22Rv1 (cell line): ENCODE data around the gene SLC22A31.

Source experiments
- H3K27ac ChIP-seq: fragments of 450-650 bp; 2 replicates; pipeline ENCODE4 v1.5.1; 2017
- ZFX ChIP-seq: fragments of 450-650 bp; IDR thresholded peaks from 2 replicates; pipeline ENCODE4 v1.6.1; 2017; ENCODE audit warnings: antibody characterized with exemption, borderline replicate concordance
- TF ChIP-seq, protein P1 (sequence below): fragments of 450-650 bp; IDR thresholded peaks from 2 replicates; pipeline ENCODE4 v1.5.1; 2017; ENCODE audit warnings: mild to moderate bottlenecking

SLC22A31 gene

DNA sequence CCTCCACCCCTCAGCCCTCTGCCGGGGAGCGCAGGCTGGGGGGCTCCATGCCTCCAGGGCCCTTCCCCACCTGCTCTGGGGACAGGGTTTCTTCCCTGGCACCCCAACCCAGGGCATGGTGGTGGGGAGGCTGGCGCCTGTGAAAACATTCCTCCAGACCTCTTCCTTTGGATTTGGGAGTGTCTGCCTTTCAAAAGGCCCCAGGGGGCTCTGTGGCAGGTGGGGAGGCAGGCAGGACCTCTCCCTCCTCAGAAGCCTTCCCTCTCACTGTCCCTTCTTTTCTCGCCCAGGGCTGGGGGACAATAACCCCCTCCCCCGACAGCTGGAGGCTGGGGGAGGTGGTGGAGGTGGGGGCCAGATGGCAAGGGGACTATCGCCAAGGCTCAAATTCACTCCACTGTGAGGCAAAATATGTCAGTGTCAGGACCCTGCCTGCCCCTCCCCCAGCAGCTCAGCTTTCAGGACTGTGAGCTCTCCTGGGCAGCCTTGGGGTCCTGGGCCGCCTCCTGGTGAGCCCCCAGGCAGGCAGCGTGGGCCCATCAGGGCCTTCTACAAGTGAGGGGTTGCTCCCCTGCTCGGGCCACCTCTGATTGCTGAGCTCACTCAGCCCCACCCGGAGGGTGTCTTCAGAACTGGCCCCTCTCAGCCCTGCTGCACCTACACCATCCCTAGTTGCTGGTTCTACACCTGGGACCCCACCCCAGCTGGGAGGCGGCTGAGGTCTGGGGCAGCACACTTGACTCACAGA lies 27.0 kb downstream of the SLC22A31 start:
- no peak overlapping the region for H3K27ac ChIP-seq
- TF ChIP-seq, protein P1, sequence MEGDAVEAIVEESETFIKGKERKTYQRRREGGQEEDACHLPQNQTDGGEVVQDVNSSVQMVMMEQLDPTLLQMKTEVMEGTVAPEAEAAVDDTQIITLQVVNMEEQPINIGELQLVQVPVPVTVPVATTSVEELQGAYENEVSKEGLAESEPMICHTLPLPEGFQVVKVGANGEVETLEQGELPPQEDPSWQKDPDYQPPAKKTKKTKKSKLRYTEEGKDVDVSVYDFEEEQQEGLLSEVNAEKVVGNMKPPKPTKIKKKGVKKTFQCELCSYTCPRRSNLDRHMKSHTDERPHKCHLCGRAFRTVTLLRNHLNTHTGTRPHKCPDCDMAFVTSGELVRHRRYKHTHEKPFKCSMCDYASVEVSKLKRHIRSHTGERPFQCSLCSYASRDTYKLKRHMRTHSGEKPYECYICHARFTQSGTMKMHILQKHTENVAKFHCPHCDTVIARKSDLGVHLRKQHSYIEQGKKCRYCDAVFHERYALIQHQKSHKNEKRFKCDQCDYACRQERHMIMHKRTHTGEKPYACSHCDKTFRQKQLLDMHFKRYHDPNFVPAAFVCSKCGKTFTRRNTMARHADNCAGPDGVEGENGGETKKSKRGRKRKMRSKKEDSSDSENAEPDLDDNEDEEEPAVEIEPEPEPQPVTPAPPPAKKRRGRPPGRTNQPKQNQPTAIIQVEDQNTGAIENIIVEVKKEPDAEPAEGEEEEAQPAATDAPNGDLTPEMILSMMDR: no peak
- no peak for TF ChIP-seq ZFX

DNA sequence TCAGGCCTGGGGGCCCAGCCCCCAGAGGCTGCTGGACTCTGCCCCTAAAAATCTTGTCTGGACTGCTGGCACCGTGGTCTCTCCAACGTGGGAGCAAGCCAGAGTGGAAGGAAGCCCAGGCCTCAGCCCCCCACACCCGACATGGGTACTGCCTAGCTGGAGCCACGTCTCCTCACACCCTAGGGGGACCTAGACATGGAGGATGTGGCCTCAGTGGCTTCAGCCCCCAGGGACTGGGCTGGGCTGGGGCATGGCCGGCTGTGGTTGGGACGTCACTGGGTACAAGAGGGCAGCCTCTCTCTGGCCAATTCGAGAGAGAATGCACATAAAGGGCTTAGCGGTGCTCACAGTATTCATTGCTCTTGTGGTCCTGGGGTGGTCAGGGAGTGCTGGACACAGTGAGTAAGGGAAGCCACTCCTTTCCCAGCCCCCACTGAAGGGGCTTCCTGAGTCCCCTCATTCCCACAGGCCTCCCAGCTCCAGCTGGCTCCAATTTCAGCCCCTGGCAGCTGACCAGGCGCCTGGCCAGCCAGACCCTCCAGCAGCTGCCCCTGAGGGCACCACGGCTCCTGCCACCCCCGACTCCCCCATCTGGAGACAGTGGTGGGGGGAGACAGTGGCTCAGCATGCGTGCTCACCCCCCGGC lies 27.7 kb downstream of the SLC22A31 start:
- H3K27ac ChIP-seq: no peak overlapping the region
- TF ChIP-seq, protein P1: no peak
- no peak for TF ChIP-seq ZFX

DNA sequence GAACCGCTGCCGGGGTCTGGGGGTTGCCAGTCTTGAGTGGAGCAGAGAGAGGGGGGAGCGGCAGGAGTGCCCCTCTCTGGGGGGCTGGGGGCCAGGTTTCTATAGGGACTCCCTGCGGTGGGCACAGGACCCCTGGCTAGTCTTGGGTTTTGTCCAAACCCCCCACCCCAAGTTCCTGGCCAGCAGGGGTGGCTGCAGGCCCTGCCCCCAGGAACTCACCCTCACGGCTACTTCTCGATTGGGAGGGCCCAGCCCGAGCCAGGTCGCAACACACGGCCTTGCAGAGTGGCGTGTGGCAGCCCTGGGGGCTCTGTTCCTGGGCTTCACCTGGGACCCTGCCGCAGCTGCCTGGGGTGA lies 28.2 kb downstream of the SLC22A31 start:
- TF ChIP-seq ZFX: no peak
- TF ChIP-seq, protein P1: no peak
- H3K27ac ChIP-seq: no peak overlapping the region

DNA sequence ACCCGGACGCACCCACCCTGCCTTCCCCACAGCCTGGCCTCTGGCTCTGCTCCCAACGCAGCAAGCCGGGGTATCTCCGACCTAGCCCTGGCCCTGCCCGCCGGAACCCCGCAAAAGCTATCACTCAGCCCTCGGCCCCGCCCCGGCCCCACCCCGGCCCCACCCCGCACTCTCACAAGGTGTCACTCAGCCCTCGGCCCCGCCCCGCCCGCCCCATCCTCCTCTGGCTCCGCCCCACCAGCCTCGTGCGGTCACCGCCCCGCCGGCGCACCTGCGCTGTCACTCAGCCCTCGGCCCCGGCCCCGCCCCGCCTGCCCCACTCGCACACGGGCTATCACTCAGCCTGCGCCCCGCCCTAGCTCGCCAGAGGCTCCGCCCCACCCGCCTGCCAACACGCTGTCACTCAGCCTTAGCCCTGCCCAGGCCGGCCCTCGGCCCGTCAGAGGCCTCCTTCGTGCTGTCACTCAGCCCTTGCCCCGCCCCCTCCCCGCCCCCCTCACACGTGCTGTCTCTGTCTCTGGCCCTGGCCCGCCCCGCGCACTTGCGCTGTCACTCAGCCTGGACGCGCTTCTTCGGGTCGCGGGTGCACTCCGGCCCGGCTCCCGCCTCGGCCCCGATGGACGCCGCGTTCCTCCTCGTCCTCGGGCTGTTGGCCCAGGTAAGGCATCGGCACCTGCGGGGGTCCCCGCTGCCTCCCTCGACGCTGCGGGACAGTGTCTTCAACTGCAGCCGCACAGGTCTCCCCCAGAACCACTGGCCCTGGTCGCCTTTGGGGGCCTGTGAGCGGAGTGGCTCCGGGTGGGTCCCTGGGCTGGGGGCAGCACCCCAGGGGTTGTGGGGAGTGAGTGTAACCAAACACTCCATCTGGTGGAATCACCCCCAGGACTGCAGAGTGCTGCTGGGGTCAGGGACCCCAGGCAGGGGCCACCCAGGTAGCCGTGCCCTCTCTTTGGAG lies 28.8 kb downstream of the SLC22A31 start, which contains the start of gene CDH15:
TSS of gene CDH15 (plus strand) at position 533 of the 955 bp plus-strand sequence. CDS start at position 617, 84 bp downstream.
- no peak within 1 kb of the TSS for H3K27ac ChIP-seq

DNA sequence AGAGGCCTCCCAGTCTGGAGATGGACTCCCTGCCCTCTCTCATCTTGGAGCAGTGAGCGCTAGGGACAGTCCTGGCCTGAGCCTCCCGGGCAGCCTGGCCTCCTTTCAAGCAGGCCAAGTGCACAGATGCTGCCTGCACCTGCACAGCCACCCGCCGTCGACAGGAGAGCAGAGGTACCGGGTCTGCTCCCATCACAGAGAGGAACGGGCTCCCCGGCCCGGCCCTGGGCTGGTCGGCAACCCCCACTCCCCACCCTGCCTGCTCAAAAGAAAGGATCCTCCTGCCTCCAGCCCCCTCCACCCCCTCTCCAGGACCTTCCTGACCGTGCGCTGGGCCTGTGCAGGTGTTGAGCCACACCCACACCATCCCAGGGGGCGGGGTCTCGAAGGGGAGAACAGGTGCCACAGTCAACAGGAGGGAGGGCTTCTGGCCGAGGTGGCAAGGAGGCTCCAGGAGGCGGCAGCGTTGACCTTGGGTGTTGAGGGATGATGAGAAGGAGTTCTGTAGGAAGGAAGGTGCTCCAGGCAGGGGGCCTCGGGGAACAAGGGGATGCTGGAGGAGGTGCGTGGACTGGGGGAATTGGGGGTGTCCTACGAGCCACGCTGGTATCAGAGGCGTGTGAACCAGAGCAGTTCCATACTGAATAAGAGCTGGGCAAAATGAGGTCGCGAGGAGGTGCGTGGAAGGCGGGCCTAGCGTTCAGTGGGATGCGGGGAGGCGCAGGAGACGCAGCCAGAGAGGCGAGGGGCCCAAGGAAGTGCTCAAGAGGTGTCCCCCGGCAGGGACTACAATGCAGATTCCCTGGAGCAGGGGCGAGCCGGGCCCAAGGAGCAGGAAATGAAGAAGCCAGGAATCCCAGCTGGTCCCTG lies 29.8 kb downstream of the SLC22A31 start:
- no peak overlapping the region for H3K27ac ChIP-seq
- no peak for TF ChIP-seq ZFX
- TF ChIP-seq, protein P1: peak; percentile 47

More for the DNA sequence above, 28.8 kb downstream of the SLC22A31 start, which contains the start of gene CDH15:
- no peak for TF ChIP-seq ZFX
- TF ChIP-seq, protein P1: no peak

DNA sequence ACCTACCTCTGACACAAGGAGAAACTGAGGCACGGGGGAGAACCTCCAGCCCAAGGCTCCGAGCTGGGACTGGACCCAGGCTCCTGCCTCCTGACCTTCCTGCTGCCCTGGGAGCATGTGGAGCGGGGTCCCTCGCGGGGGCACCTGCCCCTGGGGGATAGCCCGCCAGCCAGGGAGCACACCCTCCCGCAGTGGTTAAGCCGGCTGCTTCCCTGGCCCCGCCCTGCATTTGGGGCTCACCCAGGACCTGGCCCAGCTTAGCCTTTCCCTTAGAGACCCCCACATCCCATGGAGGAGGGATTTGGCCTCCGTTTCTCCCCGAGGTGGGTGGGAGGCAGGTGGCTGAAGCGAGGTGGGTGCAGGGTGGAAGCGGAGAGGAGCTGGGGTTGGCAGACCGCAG lies 30.6 kb downstream of the SLC22A31 start:
- TF ChIP-seq, protein P1: no peak
- no peak for TF ChIP-seq ZFX
- no peak overlapping the region for H3K27ac ChIP-seq
